Ishikawa (cell line): ENCODE measurements around the gene KRTAP24-1.

Experiments used
- CEBPB ChIP-seq: IDR thresholded peaks from 2 replicates; pipeline ENCODE4 v1.6.1; 2012
- EGR1 ChIP-seq: IDR thresholded peaks from 2 replicates; pipeline ENCODE4 v1.6.1; 2012
- EP300 ChIP-seq: IDR thresholded peaks from 2 replicates; pipeline ENCODE4 v1.6.1; 2012; ENCODE audit warnings: borderline replicate concordance
- FOXM1 ChIP-seq: IDR thresholded peaks from 2 replicates; pipeline ENCODE4 v1.6.1; 2012; ENCODE audit warnings: low read depth, borderline replicate concordance
- NFIC ChIP-seq: IDR thresholded peaks from 2 replicates; pipeline ENCODE4 v1.6.1; 2012
- RAD21 ChIP-seq: IDR thresholded peaks from 2 replicates; pipeline ENCODE4 v1.6.1; 2012; ENCODE audit warnings: low read depth
- TAF1 ChIP-seq: IDR thresholded peaks from 2 replicates; pipeline ENCODE4 v1.6.1; 2012; ENCODE audit warnings: low read depth, mild to moderate bottlenecking
- TCF12 ChIP-seq: IDR thresholded peaks from 2 replicates; pipeline ENCODE4 v1.6.1; 2012; ENCODE audit warnings: low read depth
- TEAD4 ChIP-seq: IDR thresholded peaks from 2 replicates; pipeline ENCODE4 v1.6.1; 2012
- ZBTB7A ChIP-seq: IDR thresholded peaks from 2 replicates; pipeline ENCODE4 v1.6.1; 2012; ENCODE audit warnings: low read depth
- TF ChIP-seq, protein P1 (sequence below): IDR thresholded peaks from 2 replicates; pipeline ENCODE4 v1.6.1; 2012
- TF ChIP-seq, protein P2 (sequence below): IDR thresholded peaks from 2 replicates; pipeline ENCODE4 v1.6.1; 2012; ENCODE audit warnings: low read depth, mild to moderate bottlenecking

DNA sequence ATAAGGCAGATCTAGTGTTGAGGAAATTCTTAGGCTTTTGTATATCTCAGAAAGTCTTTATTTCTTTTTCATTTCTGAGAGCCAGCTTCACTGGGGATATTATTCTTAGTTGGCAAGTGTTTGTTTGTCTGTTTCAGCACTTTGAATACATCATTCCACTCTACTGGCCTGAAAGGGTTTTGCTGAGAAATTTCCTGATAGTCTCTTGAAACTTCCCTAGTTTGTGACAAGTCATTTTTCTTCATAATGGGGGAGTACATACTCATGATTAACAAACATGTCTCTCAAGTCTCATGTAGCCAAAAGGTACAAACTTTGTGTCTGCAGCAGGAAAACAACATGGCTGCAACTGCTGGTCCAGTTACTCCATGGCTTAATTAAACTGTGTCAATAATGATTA, 43.6 kb upstream of the KRTAP24-1 start:
- TF ChIP-seq FOXM1: no peak
- TF ChIP-seq NFIC: no peak
- TF ChIP-seq, protein P1, sequence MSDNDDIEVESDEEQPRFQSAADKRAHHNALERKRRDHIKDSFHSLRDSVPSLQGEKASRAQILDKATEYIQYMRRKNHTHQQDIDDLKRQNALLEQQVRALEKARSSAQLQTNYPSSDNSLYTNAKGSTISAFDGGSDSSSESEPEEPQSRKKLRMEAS: no peak
- no peak for TF ChIP-seq CEBPB
- TF ChIP-seq TAF1: no peak
- TF ChIP-seq TEAD4: no peak
- TF ChIP-seq, protein P2, sequence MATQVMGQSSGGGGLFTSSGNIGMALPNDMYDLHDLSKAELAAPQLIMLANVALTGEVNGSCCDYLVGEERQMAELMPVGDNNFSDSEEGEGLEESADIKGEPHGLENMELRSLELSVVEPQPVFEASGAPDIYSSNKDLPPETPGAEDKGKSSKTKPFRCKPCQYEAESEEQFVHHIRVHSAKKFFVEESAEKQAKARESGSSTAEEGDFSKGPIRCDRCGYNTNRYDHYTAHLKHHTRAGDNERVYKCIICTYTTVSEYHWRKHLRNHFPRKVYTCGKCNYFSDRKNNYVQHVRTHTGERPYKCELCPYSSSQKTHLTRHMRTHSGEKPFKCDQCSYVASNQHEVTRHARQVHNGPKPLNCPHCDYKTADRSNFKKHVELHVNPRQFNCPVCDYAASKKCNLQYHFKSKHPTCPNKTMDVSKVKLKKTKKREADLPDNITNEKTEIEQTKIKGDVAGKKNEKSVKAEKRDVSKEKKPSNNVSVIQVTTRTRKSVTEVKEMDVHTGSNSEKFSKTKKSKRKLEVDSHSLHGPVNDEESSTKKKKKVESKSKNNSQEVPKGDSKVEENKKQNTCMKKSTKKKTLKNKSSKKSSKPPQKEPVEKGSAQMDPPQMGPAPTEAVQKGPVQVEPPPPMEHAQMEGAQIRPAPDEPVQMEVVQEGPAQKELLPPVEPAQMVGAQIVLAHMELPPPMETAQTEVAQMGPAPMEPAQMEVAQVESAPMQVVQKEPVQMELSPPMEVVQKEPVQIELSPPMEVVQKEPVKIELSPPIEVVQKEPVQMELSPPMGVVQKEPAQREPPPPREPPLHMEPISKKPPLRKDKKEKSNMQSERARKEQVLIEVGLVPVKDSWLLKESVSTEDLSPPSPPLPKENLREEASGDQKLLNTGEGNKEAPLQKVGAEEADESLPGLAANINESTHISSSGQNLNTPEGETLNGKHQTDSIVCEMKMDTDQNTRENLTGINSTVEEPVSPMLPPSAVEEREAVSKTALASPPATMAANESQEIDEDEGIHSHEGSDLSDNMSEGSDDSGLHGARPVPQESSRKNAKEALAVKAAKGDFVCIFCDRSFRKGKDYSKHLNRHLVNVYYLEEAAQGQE: no peak
- no peak for TF ChIP-seq RAD21
- no peak for TF ChIP-seq ZBTB7A
- no peak for TF ChIP-seq EP300
- TF ChIP-seq EGR1: no peak
- TF ChIP-seq TCF12: no peak
